GM21619 (cell line): ENCODE results near the gene PCDHGC5.

Experiments
- ATAC-seq: cut with Tn5 transposase; IDR thresholded peaks from one replicate; pipeline ENCODE4 v1.9.1; 2021; ENCODE audit not compliant: unreplicated experiment

PCDHGC5 gene

DNA sequence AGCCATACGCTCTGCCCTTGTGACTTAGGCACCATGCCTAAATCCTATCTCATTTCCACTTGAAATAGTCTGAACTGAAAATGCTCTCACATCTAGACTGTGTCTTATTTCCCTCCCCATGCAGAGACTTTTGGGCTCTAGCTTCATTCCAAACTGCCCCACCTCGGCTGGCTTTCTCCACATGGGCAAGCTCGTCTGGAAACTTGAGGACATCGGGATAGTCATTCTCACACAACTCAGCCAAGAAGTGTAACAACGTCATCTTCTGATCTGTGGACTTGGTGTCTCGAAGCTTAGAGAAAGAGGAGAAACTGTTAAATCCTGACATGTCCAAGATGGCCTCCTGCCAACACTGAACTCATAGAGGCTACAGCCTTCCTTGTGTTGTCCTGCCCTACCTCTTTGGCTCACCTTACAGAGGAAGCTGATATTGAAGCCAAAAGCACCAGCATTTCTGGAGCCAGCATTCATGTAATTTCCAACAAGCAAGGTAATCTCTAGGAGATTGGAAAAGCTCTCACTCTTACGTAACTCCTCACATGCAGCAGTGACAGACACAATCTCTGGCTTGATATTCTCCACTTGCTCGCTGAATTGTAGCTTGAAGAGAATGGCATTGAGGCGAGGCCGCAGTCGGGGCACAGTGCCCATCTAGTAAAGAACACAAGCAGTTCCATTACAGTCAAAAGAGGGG lies 39.6 kb downstream of the PCDHGC5 start:
- ATAC-seq: no peak

DNA sequence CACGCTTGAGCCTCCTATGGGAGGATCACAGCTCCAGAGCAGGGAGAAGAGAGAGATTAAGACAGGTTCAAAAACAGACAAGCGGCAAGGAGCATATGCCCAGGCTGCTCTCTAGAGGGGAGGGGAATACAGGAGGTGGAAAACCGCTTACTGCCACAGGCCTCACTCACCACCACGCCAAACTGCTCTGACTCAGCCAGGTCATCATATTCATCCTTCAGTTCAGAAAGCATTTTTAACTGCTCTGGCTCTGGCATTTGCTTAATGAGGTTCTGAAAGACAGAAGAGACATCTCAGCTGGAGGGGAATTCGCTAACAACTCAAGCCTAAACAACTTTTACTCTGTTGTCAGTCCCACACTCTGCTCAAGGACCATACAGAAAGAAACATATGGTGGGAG lies 40.1 kb downstream of the PCDHGC5 start:
- ATAC-seq: peak; percentile 54

DNA sequence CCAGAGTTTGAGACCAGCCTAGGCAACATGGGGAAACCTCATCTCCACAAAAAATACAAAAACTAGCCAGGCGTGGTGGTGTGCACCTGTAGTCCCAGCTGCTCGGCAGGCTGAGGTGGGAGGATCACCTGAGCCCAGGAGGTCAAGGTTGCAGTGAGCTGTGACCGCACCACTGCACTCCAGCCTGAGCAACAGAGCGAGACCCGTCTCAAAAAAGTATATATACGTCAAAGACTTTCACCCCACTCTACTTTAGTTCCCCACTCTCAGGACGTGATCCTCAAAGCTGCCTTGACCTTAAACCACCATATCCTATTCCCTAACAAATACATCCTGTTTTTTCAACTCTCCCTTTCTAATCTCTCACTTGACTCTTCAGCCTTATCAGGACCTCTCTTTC lies 41.0 kb downstream of the PCDHGC5 start:
- no peak for ATAC-seq

DNA sequence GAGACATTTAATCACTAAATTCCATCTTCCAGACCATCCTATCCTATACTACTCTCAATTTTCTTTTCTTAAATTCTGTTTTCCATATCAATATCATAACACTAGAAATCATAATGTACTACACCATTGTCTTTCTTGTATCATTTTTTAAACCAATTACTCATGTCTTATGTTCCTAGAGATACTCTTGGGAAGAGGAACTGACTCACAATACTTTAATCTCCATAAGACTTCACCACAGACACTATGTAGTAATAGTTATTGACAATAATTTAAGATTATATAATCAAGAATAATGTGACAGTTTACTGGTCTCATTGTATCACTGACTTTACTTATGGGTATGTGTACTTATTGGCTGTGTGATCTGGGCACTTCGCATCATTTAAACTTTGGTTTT lies 43.8 kb downstream of the PCDHGC5 start:
- no peak for ATAC-seq

DNA sequence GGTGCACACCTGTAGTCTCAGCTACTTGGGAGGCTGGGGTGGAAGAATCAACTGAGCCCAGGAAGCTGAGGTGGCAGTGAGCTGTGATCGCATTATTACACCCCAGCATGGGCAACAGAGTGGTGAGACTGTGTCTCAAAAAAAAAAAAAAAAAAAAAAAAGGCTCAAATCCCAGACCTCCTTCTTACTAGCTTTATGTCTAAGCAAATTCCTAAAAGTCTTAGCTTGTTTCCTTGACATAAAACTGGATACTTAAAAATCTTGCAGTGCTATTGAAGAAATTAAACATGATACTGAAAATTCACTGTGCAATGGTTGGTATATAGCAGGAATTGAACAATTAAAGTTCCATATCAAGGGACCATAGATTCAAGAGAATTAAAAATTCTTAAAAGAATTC lies 45.0 kb downstream of the PCDHGC5 start:
- no peak for ATAC-seq

DNA sequence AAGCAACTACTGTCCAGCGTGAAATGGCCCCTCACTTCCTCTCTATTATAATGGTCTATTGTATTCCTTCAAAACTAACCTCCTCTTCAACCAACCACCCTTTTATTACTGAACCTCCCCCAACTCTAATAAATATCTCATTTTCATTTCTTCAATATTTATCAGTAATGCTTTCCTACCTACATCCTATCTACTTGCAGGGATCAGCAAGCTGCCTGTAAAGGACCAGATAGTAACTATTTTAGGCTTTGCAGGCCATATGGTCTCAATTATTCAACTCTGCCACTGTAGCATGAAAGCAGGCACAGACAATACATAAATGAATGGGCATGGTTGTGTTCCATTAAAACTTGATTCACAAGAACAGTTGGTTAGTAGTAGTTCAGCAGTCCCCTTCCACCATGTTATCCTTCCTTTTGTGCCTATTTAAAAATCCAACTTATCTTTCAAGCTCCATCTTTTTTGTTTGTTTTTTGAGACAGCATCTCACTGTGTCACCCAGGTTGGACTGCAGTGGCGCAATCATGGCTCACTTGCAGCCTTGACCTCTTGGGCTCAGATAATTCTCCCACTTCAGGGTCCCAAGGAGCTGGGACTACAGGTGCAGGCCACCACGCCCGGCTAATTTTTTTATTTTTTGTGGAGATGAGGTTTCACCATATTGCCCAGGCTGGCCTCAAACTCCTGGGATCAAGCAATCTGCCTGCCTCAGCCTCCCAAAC lies 45.8 kb downstream of the PCDHGC5 start:
- no peak for ATAC-seq
